ENCODE results near the gene TGM2. TPM values are rescaled to one million over a fixed set of nuclear protein-coding genes. Genes with fewer than 3 reads are reported as not detected.

TGM2 gene
- total and polyA plus RNA-seq, 10 donors: 9.3 to 167 (median 69.8) TPM

DNA sequence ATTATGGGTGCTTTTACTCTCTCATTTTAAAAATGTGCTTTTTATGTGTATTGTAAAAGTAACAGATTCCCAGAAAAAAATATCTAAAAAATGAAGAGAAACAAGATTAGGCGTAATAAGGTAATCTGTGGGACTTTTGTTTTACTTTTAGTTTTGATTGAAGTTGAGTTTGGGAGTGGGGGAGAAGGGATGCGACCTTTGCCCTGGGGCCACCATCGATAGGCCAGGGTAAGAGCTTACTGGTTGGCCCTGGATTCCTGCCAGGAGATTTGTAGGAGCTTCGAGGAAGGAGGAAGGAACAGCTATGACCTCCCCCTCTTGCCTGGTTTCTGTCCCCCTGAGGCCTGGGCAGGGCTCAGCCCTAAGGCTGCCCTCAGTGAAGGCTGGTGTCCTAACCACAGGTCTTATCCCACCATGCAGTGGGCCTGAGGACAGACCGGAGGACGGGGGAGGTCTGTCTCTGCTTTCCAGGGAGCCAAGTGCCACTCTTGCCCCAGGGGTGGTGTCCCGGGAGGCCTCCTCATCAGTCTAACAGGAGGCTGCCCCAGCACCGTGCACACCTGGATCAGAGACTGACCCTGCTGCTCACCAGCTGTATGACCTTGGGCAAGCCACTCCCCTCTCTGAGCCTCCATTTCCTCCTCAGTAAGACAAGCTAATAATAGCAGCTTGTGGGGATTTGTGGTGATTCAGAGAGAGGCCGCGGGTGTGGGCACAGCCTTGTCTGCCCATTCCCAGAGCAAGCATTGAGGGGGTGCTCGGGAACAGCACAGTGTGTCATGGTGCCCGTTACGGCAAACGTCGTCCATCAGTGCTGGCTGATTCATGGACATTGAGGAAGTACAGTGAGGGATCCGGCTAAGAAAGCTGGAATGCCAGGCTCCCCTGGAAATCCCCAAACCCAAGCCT, 21.2 kb downstream of the TGM2 start:
- DNase-seq: no peak
- WGBS, 5 donors: 38 to 68% (median 48%) methylated on average over 14 to 16 of the region's 16 CpGs
- no peaks in the 10 kb centered on the region for H3K27me3 ChIP-seq (replicated peaks in 1 of 7)
- TF ChIP-seq POLR2A (IDR thresholded peaks at IDR 0.05): no peak
- peak in 1 of 3 donors; percentile 54 for TF ChIP-seq POLR2AphosphoS5 (IDR thresholded peaks at IDR 0.05)
- H3K27ac ChIP-seq: peak overlapping the region; percentile 31 to 78 (median 72)
- peaks cover 33 to 80% (median 50%) of the 10 kb centered on the region in 6 donors for H3K4me1 ChIP-seq
- H3K36me3 ChIP-seq: peaks cover 0 to 43% (median 3%) of the 10 kb centered on the region in 6 donors
- no peaks in the 10 kb centered on the region for H3K9me3 ChIP-seq
- intact Hi-C loops (cut with DNase I; ENCODE audit: low total_unique reads): no loop called here
- H3K4me3 ChIP-seq: no peak overlapping the region

DNA sequence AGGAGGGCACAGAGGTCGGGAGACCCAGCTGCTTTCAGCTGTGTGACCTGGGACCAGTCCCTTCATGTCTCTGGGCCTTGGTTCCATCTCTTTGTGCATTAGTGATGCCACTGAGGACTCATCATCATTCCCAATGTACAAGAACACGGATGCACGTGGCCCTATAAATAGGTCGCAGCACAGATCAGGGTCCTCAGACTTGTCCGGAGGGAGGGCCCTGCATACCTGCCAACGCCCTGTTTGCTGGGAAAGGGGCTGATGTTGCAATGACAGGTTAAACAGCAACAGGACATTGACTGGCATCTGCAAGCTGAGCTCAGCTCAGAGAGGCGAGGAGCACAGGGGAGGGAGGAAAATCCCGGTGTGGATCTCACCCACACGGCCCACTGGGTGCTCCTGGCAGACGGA, 21.8 kb downstream of the TGM2 start:
- Histone ChIP-seq H3K9me3 (no peaks in the 10 kb centered on the region), H3K36me3 (peaks cover 0 to 45% (median 4%) of the 10 kb centered on the region in 6 donors), H3K4me3 (no peak overlapping the region), H3K27ac (peak overlapping the region in 6 of 8 donors; percentile 30 to 78 (median 73)), H3K4me1 (peaks cover 33 to 74% (median 50%) of the 10 kb centered on the region in 6 donors), H3K27me3 (replicated peaks in 1 of 7) (no peaks in the 10 kb centered on the region)
- TF ChIP-seq POLR2A (IDR thresholded peaks at IDR 0.05) (no peak), POLR2AphosphoS5 (IDR thresholded peaks at IDR 0.05) (no peak)
- TF ChIP-seq, protein P1, sequence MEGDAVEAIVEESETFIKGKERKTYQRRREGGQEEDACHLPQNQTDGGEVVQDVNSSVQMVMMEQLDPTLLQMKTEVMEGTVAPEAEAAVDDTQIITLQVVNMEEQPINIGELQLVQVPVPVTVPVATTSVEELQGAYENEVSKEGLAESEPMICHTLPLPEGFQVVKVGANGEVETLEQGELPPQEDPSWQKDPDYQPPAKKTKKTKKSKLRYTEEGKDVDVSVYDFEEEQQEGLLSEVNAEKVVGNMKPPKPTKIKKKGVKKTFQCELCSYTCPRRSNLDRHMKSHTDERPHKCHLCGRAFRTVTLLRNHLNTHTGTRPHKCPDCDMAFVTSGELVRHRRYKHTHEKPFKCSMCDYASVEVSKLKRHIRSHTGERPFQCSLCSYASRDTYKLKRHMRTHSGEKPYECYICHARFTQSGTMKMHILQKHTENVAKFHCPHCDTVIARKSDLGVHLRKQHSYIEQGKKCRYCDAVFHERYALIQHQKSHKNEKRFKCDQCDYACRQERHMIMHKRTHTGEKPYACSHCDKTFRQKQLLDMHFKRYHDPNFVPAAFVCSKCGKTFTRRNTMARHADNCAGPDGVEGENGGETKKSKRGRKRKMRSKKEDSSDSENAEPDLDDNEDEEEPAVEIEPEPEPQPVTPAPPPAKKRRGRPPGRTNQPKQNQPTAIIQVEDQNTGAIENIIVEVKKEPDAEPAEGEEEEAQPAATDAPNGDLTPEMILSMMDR (IDR thresholded peaks at IDR 0.05 in 8 of 11, conservative IDR thresholded peaks at IDR 0.05 in 3 of 11): no peak
- WGBS, 5 donors: 76 to 84% (median 83%) methylated on average over 10 of the region's 10 CpGs
- intact Hi-C loops (cut with DNase I; ENCODE audit: low total_unique reads): no loop called here
- DNase-seq: no peak

DNA sequence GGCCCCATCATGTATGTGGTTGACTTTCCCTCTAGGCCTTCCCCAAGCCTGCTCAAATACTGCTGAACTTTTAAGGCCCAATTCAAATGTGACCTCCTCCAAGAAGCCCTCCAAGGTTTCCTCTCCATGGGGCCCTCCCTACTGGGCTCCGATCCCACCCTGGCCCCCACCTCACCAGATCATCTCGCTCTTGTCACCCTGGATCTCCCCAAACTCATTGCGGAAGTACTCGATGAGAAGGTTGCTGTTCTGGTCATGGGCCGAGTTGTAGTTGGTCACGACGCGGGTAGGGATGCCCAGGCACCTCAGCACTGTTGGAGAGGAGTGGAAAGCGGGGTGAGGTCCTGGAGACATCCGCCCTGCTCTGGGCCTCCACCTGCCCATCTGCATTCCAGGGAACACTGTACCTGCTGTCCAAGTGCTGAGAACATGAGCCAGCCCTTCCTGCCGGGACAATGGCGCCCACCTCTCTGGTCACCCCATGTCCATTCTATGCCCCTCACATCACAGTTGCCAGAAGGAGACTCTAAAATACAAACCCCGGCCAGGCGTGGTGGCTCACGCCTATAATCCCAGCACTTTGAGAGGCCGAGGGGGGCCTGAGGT, 23.1 kb downstream of the TGM2 start:
- intact Hi-C loops (cut with DNase I; ENCODE audit: low total_unique reads): no loop called here
- no peaks in the 10 kb centered on the region for H3K27me3 ChIP-seq (replicated peaks in 1 of 7)
- TF ChIP-seq POLR2AphosphoS5 (IDR thresholded peaks at IDR 0.05) (no peak), POLR2A (IDR thresholded peaks at IDR 0.05) (no peak)
- TF ChIP-seq, protein P1 (IDR thresholded peaks at IDR 0.05 in 8 of 11, conservative IDR thresholded peaks at IDR 0.05 in 3 of 11): no peak
- 96 to 99% (median 98%) methylated on average over 16 of the region's 16 CpGs for WGBS, 5 donors
- DNase-seq: peak; percentile 55
- no peak overlapping the region for H3K4me3 ChIP-seq
- peaks cover 33 to 74% (median 50%) of the 10 kb centered on the region in 6 donors for H3K4me1 ChIP-seq
- H3K36me3 ChIP-seq: peaks cover 0 to 45% (median 7%) of the 10 kb centered on the region in 6 donors
- no peaks in the 10 kb centered on the region for H3K9me3 ChIP-seq
- peak overlapping the region in 3 of 8 donors; percentile 8 to 70 (median 18) for H3K27ac ChIP-seq

DNA sequence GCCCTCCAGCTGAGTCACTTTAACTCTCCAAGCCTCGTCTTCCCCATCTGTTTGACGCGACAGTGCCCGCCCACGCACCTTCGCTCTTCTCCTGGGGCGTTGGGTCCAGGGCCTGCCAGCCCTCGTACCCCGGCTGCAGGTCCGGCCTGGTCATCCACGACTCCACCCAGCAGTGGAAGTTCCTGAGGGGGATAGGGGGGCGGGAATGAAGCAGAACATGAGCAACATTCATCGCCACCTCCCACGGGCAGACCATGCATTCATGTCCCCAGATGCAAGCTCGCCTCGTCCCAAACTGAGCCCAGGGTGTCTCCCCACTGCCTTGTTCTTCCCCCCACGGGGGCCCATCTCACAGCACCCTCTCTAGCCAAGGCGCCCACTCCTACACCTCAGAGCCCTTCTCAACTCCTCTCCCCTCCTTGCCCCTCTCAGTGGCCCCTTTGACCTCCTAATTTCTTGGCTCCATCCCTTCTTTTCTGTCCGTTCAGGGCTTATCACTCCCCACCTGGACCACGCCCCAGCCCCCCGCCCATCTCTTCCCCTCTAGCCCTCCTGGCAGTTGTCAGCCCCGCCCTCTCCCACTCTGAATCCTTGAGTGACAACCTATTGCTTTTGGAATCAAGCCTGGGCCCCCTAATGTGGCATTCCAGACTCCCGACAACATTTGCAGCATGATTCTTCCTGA, 23.7 kb downstream of the TGM2 start:
- peak; percentile 70 for DNase-seq
- H3K4me1 ChIP-seq: peaks cover 33 to 71% (median 50%) of the 10 kb centered on the region in 6 donors
- peak overlapping the region in 4 of 8 donors; percentile 8 to 61 (median 33) for H3K27ac ChIP-seq
- H3K4me3 ChIP-seq: no peak overlapping the region
- H3K9me3 ChIP-seq: no peaks in the 10 kb centered on the region
- TF ChIP-seq, protein P1 (IDR thresholded peaks at IDR 0.05 in 8 of 11, conservative IDR thresholded peaks at IDR 0.05 in 3 of 11): no peak
- no peak for TF ChIP-seq POLR2AphosphoS5 (IDR thresholded peaks at IDR 0.05)
- TF ChIP-seq POLR2A (IDR thresholded peaks at IDR 0.05): no peak
- peaks cover 0 to 45% (median 7%) of the 10 kb centered on the region in 6 donors for H3K36me3 ChIP-seq
- no peaks in the 10 kb centered on the region for H3K27me3 ChIP-seq (replicated peaks in 1 of 7)
- WGBS, 5 donors: 80 to 87% (median 86%) methylated on average over 23 of the region's 23 CpGs
- intact Hi-C loops (cut with DNase I; ENCODE audit: low total_unique reads): no loop called here

Measured in spleen (tissue), 11 donors.